ENCODE data around the gene UQCRH.
A peak's percentile ranks its signal among the peaks of the same experiment; 100 is the strongest.

Gene UQCRH

DNA sequence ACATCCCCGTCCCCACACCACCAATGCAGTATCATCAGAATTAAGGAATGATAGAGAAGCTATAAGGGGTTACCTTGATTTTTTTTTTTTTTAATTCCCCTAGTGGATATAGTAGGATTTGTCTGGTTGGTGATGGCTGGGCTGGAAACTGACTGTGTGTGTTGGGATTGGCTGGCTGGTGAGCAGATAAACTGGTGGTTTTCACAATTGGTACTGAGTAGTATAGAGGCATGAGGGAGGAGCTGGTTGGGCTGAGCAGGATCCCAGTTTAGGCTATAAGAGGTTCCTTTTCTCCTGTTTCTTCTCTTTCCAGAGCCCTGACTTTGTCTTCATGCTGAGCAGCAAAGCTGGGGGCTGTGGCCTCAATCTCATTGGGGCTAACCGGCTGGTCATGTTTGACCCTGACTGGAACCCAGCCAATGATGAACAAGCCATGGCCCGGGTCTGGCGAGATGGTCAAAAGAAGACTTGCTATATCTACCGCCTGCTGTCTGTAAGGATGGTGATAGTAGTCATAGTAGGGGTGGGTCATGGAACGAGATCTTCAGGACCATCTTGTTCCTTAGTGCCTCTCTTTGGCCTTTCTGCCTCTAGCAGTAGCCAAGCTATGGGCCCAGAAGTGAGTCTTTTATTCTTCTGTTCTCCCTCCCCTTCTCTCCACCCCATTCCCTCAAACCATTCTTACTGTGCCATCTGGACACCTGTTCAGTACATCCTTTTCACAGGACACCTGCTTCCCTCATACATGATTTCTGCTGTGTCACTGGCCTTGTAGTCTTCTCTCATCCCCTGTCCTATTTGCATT lies 29.1 kb upstream of the UQCRH start:
- TF ChIP-seq, protein P1, sequence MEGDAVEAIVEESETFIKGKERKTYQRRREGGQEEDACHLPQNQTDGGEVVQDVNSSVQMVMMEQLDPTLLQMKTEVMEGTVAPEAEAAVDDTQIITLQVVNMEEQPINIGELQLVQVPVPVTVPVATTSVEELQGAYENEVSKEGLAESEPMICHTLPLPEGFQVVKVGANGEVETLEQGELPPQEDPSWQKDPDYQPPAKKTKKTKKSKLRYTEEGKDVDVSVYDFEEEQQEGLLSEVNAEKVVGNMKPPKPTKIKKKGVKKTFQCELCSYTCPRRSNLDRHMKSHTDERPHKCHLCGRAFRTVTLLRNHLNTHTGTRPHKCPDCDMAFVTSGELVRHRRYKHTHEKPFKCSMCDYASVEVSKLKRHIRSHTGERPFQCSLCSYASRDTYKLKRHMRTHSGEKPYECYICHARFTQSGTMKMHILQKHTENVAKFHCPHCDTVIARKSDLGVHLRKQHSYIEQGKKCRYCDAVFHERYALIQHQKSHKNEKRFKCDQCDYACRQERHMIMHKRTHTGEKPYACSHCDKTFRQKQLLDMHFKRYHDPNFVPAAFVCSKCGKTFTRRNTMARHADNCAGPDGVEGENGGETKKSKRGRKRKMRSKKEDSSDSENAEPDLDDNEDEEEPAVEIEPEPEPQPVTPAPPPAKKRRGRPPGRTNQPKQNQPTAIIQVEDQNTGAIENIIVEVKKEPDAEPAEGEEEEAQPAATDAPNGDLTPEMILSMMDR (IDR thresholded peaks at IDR 0.05; ENCODE audit: low read depth, low read length): no peak
- no peak for DNase-seq (ENCODE audit: low read depth in 2 of 2)
- H3K4me3 ChIP-seq (replicated peaks in 1 of 2; ENCODE audit: low read depth in 2 of 2, low read length in 2 of 2): no peak overlapping the region

DNA sequence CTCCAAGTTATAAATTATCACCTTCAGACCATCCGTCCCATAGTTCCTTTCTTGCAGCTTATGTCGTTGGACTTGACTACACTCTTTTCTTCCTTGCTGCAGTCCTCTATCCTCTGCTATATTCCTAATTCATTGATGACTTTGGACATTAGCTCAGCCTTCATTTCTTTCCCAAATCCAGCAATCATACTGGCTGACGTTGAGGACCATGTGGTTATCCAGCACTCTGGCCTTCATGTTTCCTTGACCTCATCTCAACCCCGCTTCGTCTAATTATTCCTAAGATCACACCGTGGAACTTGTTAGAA lies 28.5 kb upstream of the UQCRH start:
- TF ChIP-seq, protein P1 (IDR thresholded peaks at IDR 0.05; ENCODE audit: low read depth, low read length): no peak
- no peak overlapping the region for H3K4me3 ChIP-seq (replicated peaks in 1 of 2; ENCODE audit: low read depth in 2 of 2, low read length in 2 of 2)
- no peak for DNase-seq (ENCODE audit: low read depth in 2 of 2)

DNA sequence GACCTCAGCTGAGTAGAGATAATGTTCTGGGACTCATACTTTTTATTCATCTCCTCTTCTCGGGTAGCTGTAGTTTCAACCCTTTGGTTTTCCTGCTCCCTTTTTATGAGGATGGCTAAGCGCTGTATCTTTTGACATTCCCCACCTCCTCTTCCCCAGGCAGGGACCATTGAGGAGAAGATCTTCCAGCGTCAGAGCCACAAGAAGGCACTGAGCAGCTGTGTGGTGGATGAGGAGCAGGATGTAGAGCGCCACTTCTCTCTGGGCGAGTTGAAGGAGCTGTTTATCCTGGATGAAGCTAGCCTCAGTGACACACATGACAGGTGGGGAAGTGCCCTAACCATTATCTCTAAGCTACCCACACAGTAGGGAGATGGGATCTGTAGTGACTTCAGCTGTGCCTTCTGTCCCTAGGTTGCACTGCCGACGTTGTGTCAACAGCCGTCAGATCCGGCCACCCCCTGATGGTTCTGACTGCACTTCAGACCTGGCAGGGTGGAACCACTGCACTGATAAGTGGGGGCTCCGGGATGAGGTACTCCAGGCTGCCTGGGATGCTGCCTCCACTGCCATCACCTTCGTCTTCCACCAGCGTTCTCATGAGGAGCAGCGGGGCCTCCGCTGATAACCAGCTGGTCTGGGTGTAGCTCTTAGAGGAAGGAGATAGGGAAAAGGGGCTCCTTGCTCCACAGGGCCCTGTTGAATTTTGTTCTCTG lies 25.7 kb upstream of the UQCRH start:
- TF ChIP-seq, protein P1 (IDR thresholded peaks at IDR 0.05; ENCODE audit: low read depth, low read length): no peak
- H3K4me3 ChIP-seq (replicated peaks in 1 of 2; ENCODE audit: low read depth in 2 of 2, low read length in 2 of 2): no peak overlapping the region
- no peak for DNase-seq (ENCODE audit: low read depth in 2 of 2)

DNA sequence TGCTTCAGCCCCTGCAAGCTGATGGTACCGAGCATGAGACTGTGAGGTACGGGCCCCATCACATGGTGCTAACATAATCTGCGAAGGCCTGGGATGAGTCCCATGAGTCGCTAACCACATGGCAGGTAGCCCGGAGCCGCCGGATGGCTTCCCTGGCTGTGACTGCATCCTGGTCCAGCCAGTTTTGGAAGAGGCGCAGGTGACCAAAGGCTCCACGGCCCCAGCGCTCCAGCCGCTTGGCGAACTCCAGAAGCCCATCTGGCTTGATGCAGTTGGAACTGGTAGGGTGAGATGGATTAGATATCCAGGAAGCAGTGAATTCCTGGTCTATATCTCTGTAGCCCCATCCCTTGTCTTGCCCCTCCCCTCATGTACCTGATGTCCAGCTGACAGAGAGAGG lies 24.7 kb upstream of the UQCRH start:
- H3K4me3 ChIP-seq (replicated peaks in 1 of 2; ENCODE audit: low read depth in 2 of 2, low read length in 2 of 2): no peak overlapping the region
- TF ChIP-seq, protein P1 (IDR thresholded peaks at IDR 0.05; ENCODE audit: low read depth, low read length): no peak
- peak; percentile 18 to 19 for DNase-seq (ENCODE audit: low read depth in 2 of 2)

DNA sequence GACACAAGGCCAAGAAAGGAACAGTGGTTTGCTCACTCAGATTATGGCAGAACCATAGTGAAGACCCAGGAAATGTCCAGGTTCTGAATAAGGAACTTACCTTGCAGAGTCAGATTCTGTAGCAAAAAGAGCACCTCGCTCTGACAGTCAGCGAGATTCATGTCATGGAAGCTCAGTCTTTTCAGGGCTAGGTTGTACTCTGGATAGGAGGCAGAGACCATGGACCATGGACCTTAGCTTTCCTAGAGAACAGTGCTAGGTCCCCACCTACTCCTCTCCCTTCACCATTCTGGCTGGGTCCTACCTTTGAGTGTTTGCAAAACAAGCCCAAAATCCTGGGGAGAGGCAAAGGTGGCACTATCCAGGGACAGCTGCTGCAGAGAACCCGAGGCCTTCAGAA lies 23.4 kb upstream of the UQCRH start:
- DNase-seq (ENCODE audit: low read depth in 2 of 2): no peak
- TF ChIP-seq, protein P1 (IDR thresholded peaks at IDR 0.05; ENCODE audit: low read depth, low read length): no peak
- H3K4me3 ChIP-seq (replicated peaks in 1 of 2; ENCODE audit: low read depth in 2 of 2, low read length in 2 of 2): no peak overlapping the region

DNA sequence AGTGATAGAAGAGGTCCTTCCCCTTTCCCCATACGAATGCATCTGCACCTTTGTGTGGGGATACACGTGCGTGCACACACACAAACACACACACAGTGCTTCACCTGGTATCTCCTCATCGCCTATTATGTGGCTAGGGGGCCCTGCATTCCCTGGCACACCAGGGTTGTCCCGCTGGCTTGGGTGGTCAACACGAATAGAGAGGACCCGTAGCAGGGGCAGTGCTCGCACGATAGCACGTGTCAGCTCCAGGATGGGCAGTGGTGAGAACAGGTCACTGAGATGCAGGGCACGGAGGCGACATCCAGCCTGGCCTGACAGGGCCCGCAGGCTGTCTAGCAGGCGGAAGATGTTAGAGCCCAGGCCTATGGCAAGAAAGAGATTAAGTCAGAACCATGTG lies 22.5 kb upstream of the UQCRH start:
- no peak overlapping the region for H3K4me3 ChIP-seq (replicated peaks in 1 of 2; ENCODE audit: low read depth in 2 of 2, low read length in 2 of 2)
- TF ChIP-seq, protein P1 (IDR thresholded peaks at IDR 0.05; ENCODE audit: low read depth, low read length): no peak
- no peak for DNase-seq (ENCODE audit: low read depth in 2 of 2)
